ENCODE measurements around the gene POP7. TPM values are rescaled to one million over a fixed set of nuclear protein-coding genes. Genes with fewer than 3 reads are reported as not detected.

The POP7 gene
- polyA plus RNA-seq, 1 experiment: 35.2 TPM

- POLR2A ChIA-PET: no interaction called here
- no peak for TF ChIP-seq CTCF (IDR thresholded peaks at IDR 0.05; ENCODE audit: insufficient read depth, low read depth, low read length)
- CTCF ChIA-PET: interaction anchor here (9.0 kb wide), 1 partner anchor 124 kb away, joined by 162 read pairs; no protein-coding TSS in a partner anchor
- peaks cover 56% of the 10 kb centered on the region for H3K36me3 ChIP-seq (ENCODE audit: control insufficient read depth, insufficient read depth, low read length)
- no peak overlapping the region for H3K4me3 ChIP-seq (ENCODE audit: low read depth, low read length)
- no peak for DNase-seq (ENCODE audit: low read depth)
- H3K27me3 ChIP-seq (ENCODE audit: control insufficient read depth, insufficient read depth, low read length): no peaks in the 10 kb centered on the region
Observed at GRCh38 chr7:100686201-100686821, 19.6 kb upstream of the POP7 start.

- Histone ChIP-seq H3K27me3 (ENCODE audit: control insufficient read depth, insufficient read depth, low read length) (no peaks in the 10 kb centered on the region), H3K4me3 (ENCODE audit: low read depth, low read length) (no peak overlapping the region), H3K36me3 (ENCODE audit: control insufficient read depth, insufficient read depth, low read length) (peaks cover 53% of the 10 kb centered on the region)
- no peak for TF ChIP-seq CTCF (IDR thresholded peaks at IDR 0.05; ENCODE audit: insufficient read depth, low read depth, low read length)
- DNase-seq (ENCODE audit: low read depth): no peak
- ChIA-PET CTCF (interaction anchor here (9.0 kb wide), 1 partner anchor 124 kb away, joined by 162 read pairs; no protein-coding TSS in a partner anchor), POLR2A (no interaction called here)
Observed at GRCh38 chr7:100686822-100687211, 19.1 kb upstream of the POP7 start.

DNA sequence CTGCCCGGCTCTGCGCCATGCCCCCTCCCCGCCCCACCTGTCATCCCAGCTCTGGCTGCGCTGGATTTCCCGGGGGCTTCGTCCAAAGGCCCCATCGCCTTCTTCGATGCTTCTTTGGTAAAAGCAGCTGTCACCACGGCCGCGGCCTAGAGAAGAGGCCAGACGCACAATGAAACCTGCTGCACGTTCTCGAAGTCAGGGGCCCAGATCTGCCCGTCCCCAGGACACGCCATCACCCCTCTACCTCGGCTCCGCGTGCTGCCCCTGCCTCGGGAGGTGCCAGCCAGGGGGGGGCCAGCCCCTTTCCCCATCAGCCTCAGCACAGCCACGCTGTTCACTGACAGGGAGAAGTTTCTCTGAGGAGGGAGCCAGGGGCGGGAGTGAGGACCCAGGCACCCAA is 18.7 kb upstream of the POP7 start:
- no peak for DNase-seq (ENCODE audit: low read depth)
- Histone ChIP-seq H3K4me3 (ENCODE audit: low read depth, low read length) (no peak overlapping the region), H3K36me3 (ENCODE audit: control insufficient read depth, insufficient read depth, low read length) (peaks cover 51% of the 10 kb centered on the region), H3K27me3 (ENCODE audit: control insufficient read depth, insufficient read depth, low read length) (no peaks in the 10 kb centered on the region)
- no peak for TF ChIP-seq CTCF (IDR thresholded peaks at IDR 0.05; ENCODE audit: insufficient read depth, low read depth, low read length)
- CTCF ChIA-PET: interaction anchor here (9.0 to 10.3 kb wide), 2 partner anchors 18 to 125 kb away, joined by 84 to 162 read pairs; partner anchors contain the start of gene POP7
- POLR2A ChIA-PET: interaction anchor here (0.5 kb wide), 1 partner anchor 30 kb away, joined by 5 read pairs; no protein-coding TSS in a partner anchor

DNA sequence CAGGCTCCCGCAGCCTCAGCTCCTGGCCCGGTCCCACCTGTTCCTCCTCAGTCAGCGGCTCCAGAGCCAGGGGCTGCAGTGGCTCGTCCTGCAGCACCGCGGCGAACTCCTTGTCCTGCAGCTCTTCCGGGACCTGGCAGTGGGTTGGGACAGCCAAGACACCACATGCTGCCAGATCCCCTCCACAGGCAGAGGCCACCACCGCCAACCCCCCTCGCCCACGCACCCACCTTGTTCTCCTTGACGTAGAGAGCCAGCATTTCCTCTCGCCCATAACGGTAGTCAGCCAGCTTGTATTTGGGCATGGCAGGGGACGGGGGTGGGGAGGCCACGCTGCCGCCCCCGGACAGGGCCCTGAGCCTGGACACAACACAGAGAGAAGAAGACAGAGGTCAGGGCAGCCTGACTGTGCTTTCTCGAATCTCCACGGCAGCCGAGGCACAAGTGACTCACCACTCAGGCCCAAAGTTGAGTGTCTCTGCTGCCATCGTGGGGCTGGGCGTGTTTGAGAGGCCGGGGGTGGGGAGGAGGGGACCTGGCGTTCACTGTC is 18.1 kb upstream of the POP7 start:
- DNase-seq (ENCODE audit: low read depth): no peak
- peaks cover 47% of the 10 kb centered on the region for H3K36me3 ChIP-seq (ENCODE audit: control insufficient read depth, insufficient read depth, low read length)
- no peak for TF ChIP-seq CTCF (IDR thresholded peaks at IDR 0.05; ENCODE audit: insufficient read depth, low read depth, low read length)
- H3K27me3 ChIP-seq (ENCODE audit: control insufficient read depth, insufficient read depth, low read length): no peaks in the 10 kb centered on the region
- CTCF ChIA-PET: interaction anchor here (7.1 to 10.3 kb wide), 3 partner anchors 7 to 125 kb away, joined by 84 to 162 read pairs (median 110); partner anchors contain the start of gene POP7
- POLR2A ChIA-PET: interaction anchor here (0.5 kb wide), 1 partner anchor 30 kb away, joined by 5 read pairs; no protein-coding TSS in a partner anchor
- no peak overlapping the region for H3K4me3 ChIP-seq (ENCODE audit: low read depth, low read length)

DNA sequence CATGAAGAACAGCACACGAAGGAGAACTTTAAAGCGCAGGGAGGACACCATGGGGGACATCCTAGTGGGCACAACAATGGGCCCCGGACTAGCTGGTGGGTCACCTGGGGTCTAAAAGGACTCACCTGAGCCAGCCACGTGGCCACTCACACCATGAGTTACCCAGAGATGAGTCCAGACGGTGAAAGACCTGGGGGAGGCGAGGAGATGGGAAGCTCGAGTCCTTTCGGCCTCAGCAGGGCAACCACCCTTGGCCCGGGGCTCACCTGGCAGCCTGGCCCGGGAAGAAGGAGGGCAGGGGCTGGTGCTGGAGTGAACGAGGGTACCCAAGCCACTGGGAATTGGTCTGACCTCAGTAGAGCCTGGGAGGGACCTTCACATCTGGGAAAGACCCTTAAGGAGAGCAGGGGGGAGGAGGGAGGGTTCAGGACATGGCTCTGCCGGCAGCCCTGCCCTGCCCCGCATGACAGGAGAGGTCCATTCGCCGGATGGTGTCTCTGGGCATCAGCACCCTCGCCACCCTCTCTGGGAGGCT is 17.5 kb upstream of the POP7 start:
- no peak for DNase-seq (ENCODE audit: low read depth)
- POLR2A ChIA-PET: no interaction called here
- Histone ChIP-seq H3K27me3 (ENCODE audit: control insufficient read depth, insufficient read depth, low read length) (no peaks in the 10 kb centered on the region), H3K36me3 (ENCODE audit: control insufficient read depth, insufficient read depth, low read length) (peaks cover 43% of the 10 kb centered on the region), H3K4me3 (ENCODE audit: low read depth, low read length) (no peak overlapping the region)
- CTCF ChIA-PET: interaction anchor here (5.2 to 10.3 kb wide), 5 partner anchors 8 to 163 kb away, joined by 23 to 162 read pairs (median 84); partner anchors contain the start of genes FBXO24, LRCH4, POP7 and SLC12A9
- no peak for TF ChIP-seq CTCF (IDR thresholded peaks at IDR 0.05; ENCODE audit: insufficient read depth, low read depth, low read length)

Measured in BJ (cell line).